ENCODE measurements around the gene CATSPERZ. TPM values are rescaled to one million over a fixed set of nuclear protein-coding genes. Genes with fewer than 3 reads are reported as not detected.
A peak's percentile ranks its signal among the peaks of the same experiment; 100 is the strongest.

Gene CATSPERZ
- polyA plus RNA-seq, 4 donors, result 0.15 to 0.58 TPM; not detected in 2

- 84 to 88% (median 85%) methylated on average over 7 of the region's 7 CpGs for WGBS, 3 donors
- Histone ChIP-seq H3K4me1 (ENCODE audit: control insufficient read depth in 3 of 3, insufficient read depth in 2 of 3, low read depth in 1 of 3, low read length in 2 of 3) (peaks cover 0 to 20% (median 3%) of the 10 kb centered on the region in 3 donors), H3K36me3 (ENCODE audit: control insufficient read depth in 3 of 3, insufficient read depth in 2 of 3, low read depth in 1 of 3, low read length in 3 of 3) (peaks cover 9 to 68% (median 32%) of the 10 kb centered on the region in 3 donors), H3K4me3 (ENCODE audit: low read depth in 1 of 3, low read length in 3 of 3) (no peak overlapping the region), H3K27ac (ENCODE audit: low read depth in 1 of 3, low read length in 2 of 3) (no peak overlapping the region), H3K9me3 (ENCODE audit: control insufficient read depth in 2 of 2, insufficient read depth in 1 of 2, low read depth in 1 of 2, low read length in 1 of 2) (no peaks in the 10 kb centered on the region), H3K27me3 (ENCODE audit: control insufficient read depth in 3 of 3, insufficient read depth in 3 of 3, low read length in 3 of 3) (no peaks in the 10 kb centered on the region)
- DNase-seq, result no peak
- FAIRE-seq, result no peak
These were observed 45.8 kb upstream of the CATSPERZ start for GRCh38 chr11:64254326-64254725.

GRCh38 chr11:64255135-64256128 lies 44.7 kb upstream of the CATSPERZ start:
- Histone ChIP-seq H3K27ac (ENCODE audit: low read depth in 1 of 3, low read length in 2 of 3) (peak overlapping the region in 1 of 3 donors; percentile 9), H3K4me1 (ENCODE audit: control insufficient read depth in 3 of 3, insufficient read depth in 2 of 3, low read depth in 1 of 3, low read length in 2 of 3) (peaks cover 0 to 11% (median 3%) of the 10 kb centered on the region in 3 donors), H3K4me3 (ENCODE audit: low read depth in 1 of 3, low read length in 3 of 3) (no peak overlapping the region), H3K27me3 (ENCODE audit: control insufficient read depth in 3 of 3, insufficient read depth in 3 of 3, low read length in 3 of 3) (no peaks in the 10 kb centered on the region), H3K36me3 (ENCODE audit: control insufficient read depth in 3 of 3, insufficient read depth in 2 of 3, low read depth in 1 of 3, low read length in 3 of 3) (peaks cover 9 to 77% (median 42%) of the 10 kb centered on the region in 3 donors), H3K9me3 (ENCODE audit: control insufficient read depth in 2 of 2, insufficient read depth in 1 of 2, low read depth in 1 of 2, low read length in 1 of 2) (no peaks in the 10 kb centered on the region)
- FAIRE-seq, result no peak
- WGBS, 3 donors, result 79 to 83% (median 80%) methylated on average over 35 of the region's 35 CpGs
- no peak for DNase-seq

- Histone ChIP-seq H3K4me1 (ENCODE audit: control insufficient read depth in 3 of 3, insufficient read depth in 2 of 3, low read depth in 1 of 3, low read length in 2 of 3) (peaks cover 0 to 5% (median 0%) of the 10 kb centered on the region in 3 donors), H3K27me3 (ENCODE audit: control insufficient read depth in 3 of 3, insufficient read depth in 3 of 3, low read length in 3 of 3) (no peaks in the 10 kb centered on the region), H3K27ac (ENCODE audit: low read depth in 1 of 3, low read length in 2 of 3) (no peak overlapping the region), H3K36me3 (ENCODE audit: control insufficient read depth in 3 of 3, insufficient read depth in 2 of 3, low read depth in 1 of 3, low read length in 3 of 3) (peaks cover 13 to 84% (median 45%) of the 10 kb centered on the region in 3 donors), H3K4me3 (ENCODE audit: low read depth in 1 of 3, low read length in 3 of 3) (no peak overlapping the region), H3K9me3 (ENCODE audit: control insufficient read depth in 2 of 2, insufficient read depth in 1 of 2, low read depth in 1 of 2, low read length in 1 of 2) (no peaks in the 10 kb centered on the region)
- no peak for FAIRE-seq
- WGBS, 3 donors, result 85 to 87% (median 86%) methylated on average over 15 of the region's 15 CpGs
- no peak for DNase-seq
These were observed 43.9 kb upstream of the CATSPERZ start for GRCh38 chr11:64256300-64256699.

- Histone ChIP-seq H3K4me3 (ENCODE audit: low read depth in 1 of 3, low read length in 3 of 3) (no peak overlapping the region), H3K27ac (ENCODE audit: low read depth in 1 of 3, low read length in 2 of 3) (no peak overlapping the region), H3K4me1 (ENCODE audit: control insufficient read depth in 3 of 3, insufficient read depth in 2 of 3, low read depth in 1 of 3, low read length in 2 of 3) (peaks cover 0 to under 1% (median 0%) of the 10 kb centered on the region in 3 donors), H3K27me3 (ENCODE audit: control insufficient read depth in 3 of 3, insufficient read depth in 3 of 3, low read length in 3 of 3) (no peaks in the 10 kb centered on the region), H3K9me3 (ENCODE audit: control insufficient read depth in 2 of 2, insufficient read depth in 1 of 2, low read depth in 1 of 2, low read length in 1 of 2) (no peaks in the 10 kb centered on the region), H3K36me3 (ENCODE audit: control insufficient read depth in 3 of 3, insufficient read depth in 2 of 3, low read depth in 1 of 3, low read length in 3 of 3) (peaks cover 28 to 98% (median 61%) of the 10 kb centered on the region in 3 donors)
- DNase-seq, result no peak
- no peak for FAIRE-seq
- 90 to 92% (median 91%) methylated on average over 20 to 24 of the region's 24 CpGs for WGBS, 3 donors
These were observed 41.8 kb upstream of the CATSPERZ start for GRCh38 chr11:64258356-64258755.

GRCh38 chr11:64258946-64259532 lies 41.1 kb upstream of the CATSPERZ start:
- Histone ChIP-seq H3K36me3 (ENCODE audit: control insufficient read depth in 3 of 3, insufficient read depth in 2 of 3, low read depth in 1 of 3, low read length in 3 of 3) (peaks cover 32 to 98% (median 66%) of the 10 kb centered on the region in 3 donors), H3K27ac (ENCODE audit: low read depth in 1 of 3, low read length in 2 of 3) (no peak overlapping the region), H3K9me3 (ENCODE audit: control insufficient read depth in 2 of 2, insufficient read depth in 1 of 2, low read depth in 1 of 2, low read length in 1 of 2) (no peaks in the 10 kb centered on the region), H3K4me3 (ENCODE audit: low read depth in 1 of 3, low read length in 3 of 3) (no peak overlapping the region), H3K27me3 (ENCODE audit: control insufficient read depth in 3 of 3, insufficient read depth in 3 of 3, low read length in 3 of 3) (no peaks in the 10 kb centered on the region), H3K4me1 (ENCODE audit: control insufficient read depth in 3 of 3, insufficient read depth in 2 of 3, low read depth in 1 of 3, low read length in 2 of 3) (no peaks in the 10 kb centered on the region)
- no peak for DNase-seq
- no peak for FAIRE-seq
- 91 to 92% (median 91%) methylated on average over 29 to 32 of the region's 32 CpGs for WGBS, 3 donors

GRCh38 chr11:64259533-64260067 lies 40.6 kb upstream of the CATSPERZ start:
- DNase-seq, result no peak
- no peaks in the 10 kb centered on the region for H3K4me1 ChIP-seq (ENCODE audit: control insufficient read depth in 3 of 3, insufficient read depth in 2 of 3, low read depth in 1 of 3, low read length in 2 of 3)
- peaks cover 32 to 98% (median 67%) of the 10 kb centered on the region in 3 donors for H3K36me3 ChIP-seq (ENCODE audit: control insufficient read depth in 3 of 3, insufficient read depth in 2 of 3, low read depth in 1 of 3, low read length in 3 of 3)
- no peaks in the 10 kb centered on the region for H3K9me3 ChIP-seq (ENCODE audit: control insufficient read depth in 2 of 2, insufficient read depth in 1 of 2, low read depth in 1 of 2, low read length in 1 of 2)
- WGBS, 3 donors, result 64 to 74% (median 64%) methylated on average over 4 of the region's 4 CpGs
- no peaks in the 10 kb centered on the region for H3K27me3 ChIP-seq (ENCODE audit: control insufficient read depth in 3 of 3, insufficient read depth in 3 of 3, low read length in 3 of 3)
- FAIRE-seq, result no peak
- H3K4me3 ChIP-seq (ENCODE audit: low read depth in 1 of 3, low read length in 3 of 3), result no peak overlapping the region
- H3K27ac ChIP-seq (ENCODE audit: low read depth in 1 of 3, low read length in 2 of 3), result no peak overlapping the region

GRCh38 chr11:64260147-64260708 lies 39.9 kb upstream of the CATSPERZ start:
- 85 to 89% (median 86%) methylated on average over 6 of the region's 6 CpGs for WGBS, 3 donors
- Histone ChIP-seq H3K9me3 (ENCODE audit: control insufficient read depth in 2 of 2, insufficient read depth in 1 of 2, low read depth in 1 of 2, low read length in 1 of 2) (no peaks in the 10 kb centered on the region), H3K4me3 (ENCODE audit: low read depth in 1 of 3, low read length in 3 of 3) (no peak overlapping the region), H3K27me3 (ENCODE audit: control insufficient read depth in 3 of 3, insufficient read depth in 3 of 3, low read length in 3 of 3) (no peaks in the 10 kb centered on the region), H3K27ac (ENCODE audit: low read depth in 1 of 3, low read length in 2 of 3) (no peak overlapping the region), H3K4me1 (ENCODE audit: control insufficient read depth in 3 of 3, insufficient read depth in 2 of 3, low read depth in 1 of 3, low read length in 2 of 3) (no peaks in the 10 kb centered on the region), H3K36me3 (ENCODE audit: control insufficient read depth in 3 of 3, insufficient read depth in 2 of 3, low read depth in 1 of 3, low read length in 3 of 3) (peaks cover 30 to 97% (median 66%) of the 10 kb centered on the region in 3 donors)
- no peak for DNase-seq
- no peak for FAIRE-seq

GRCh38 chr11:64261556-64262080 lies 38.5 kb upstream of the CATSPERZ start:
- H3K27ac ChIP-seq (ENCODE audit: low read depth in 1 of 3, low read length in 2 of 3), result no peak overlapping the region
- no peak overlapping the region for H3K4me3 ChIP-seq (ENCODE audit: low read depth in 1 of 3, low read length in 3 of 3)
- H3K36me3 ChIP-seq (ENCODE audit: control insufficient read depth in 3 of 3, insufficient read depth in 2 of 3, low read depth in 1 of 3, low read length in 3 of 3), result peaks cover 29 to 97% (median 68%) of the 10 kb centered on the region in 3 donors
- FAIRE-seq (no peak), DNase-seq (no peak)
- H3K4me1 ChIP-seq (ENCODE audit: control insufficient read depth in 3 of 3, insufficient read depth in 2 of 3, low read depth in 1 of 3, low read length in 2 of 3), result no peaks in the 10 kb centered on the region
- H3K9me3 ChIP-seq (ENCODE audit: control insufficient read depth in 2 of 2, insufficient read depth in 1 of 2, low read depth in 1 of 2, low read length in 1 of 2), result no peaks in the 10 kb centered on the region
- no peaks in the 10 kb centered on the region for H3K27me3 ChIP-seq (ENCODE audit: control insufficient read depth in 3 of 3, insufficient read depth in 3 of 3, low read length in 3 of 3)
- 89 to 94% (median 92%) methylated on average over 17 to 18 of the region's 18 CpGs for WGBS, 3 donors

Data from small intestine (tissue), 7 donors.